SK-N-SH treated with all-trans-retinoic acid at 6 μM for 48 hours (cell line): Measurements from ENCODE around the gene EPS8L1.

ENCODE experiments used
- ATAC-seq: fragments of 200-7000 bp; cut with Tn5 transposase; 3 replicates; pipeline ENCODE4 v1.9.1; 2020; ENCODE audit warnings: mild to moderate bottlenecking, moderate library complexity
- ARNTL ChIP-seq: fragments of 450-650 bp; formaldehyde crosslinking; IDR thresholded peaks from 2 replicates; pipeline ENCODE4 v1.5.0; 2020; ENCODE audit warnings: low read depth, mild to moderate bottlenecking, moderate library complexity, borderline replicate concordance
- BACH2 ChIP-seq: fragments of 250-450 bp; sonication (Bioruptor Pico); IDR thresholded peaks from 2 replicates; pipeline ENCODE4 v1.9.0; 2021; ENCODE audit warnings: mild to moderate bottlenecking, borderline replicate concordance
- CSDC2 ChIP-seq: fragments of 250-450 bp; sonication (Bioruptor Pico); IDR thresholded peaks from 2 replicates; pipeline ENCODE4 v1.5.0; 2020; ENCODE audit warnings: mild to moderate bottlenecking, moderate library complexity
- ESRRG ChIP-seq: fragments of 250-450 bp; sonication (Bioruptor Pico); IDR thresholded peaks from 2 replicates; pipeline ENCODE4 v1.6.1; 2021; ENCODE audit warnings: mild to moderate bottlenecking
- GLIS3 ChIP-seq: fragments of 250-450 bp; sonication (Bioruptor Pico); IDR thresholded peaks from 2 replicates; pipeline ENCODE4 v1.5.0; 2020; ENCODE audit warnings: mild to moderate bottlenecking, moderate library complexity
- ISL1 ChIP-seq: fragments of 250-450 bp; sonication (Bioruptor Pico); IDR thresholded peaks from 2 replicates; pipeline ENCODE4 v2.1.2; 2022; ENCODE audit warnings: mild to moderate bottlenecking, moderate library complexity
- OSR1 ChIP-seq: fragments of 250-450 bp; sonication (Bioruptor Pico); IDR thresholded peaks from 2 replicates; pipeline ENCODE4 v1.8.0; 2022; ENCODE audit warnings: moderate library complexity, mild to moderate bottlenecking, inconsistent platforms
- PPARA ChIP-seq: fragments of 250-450 bp; sonication (Bioruptor Pico); IDR thresholded peaks from 2 replicates; pipeline ENCODE4 v1.5.0; 2020; ENCODE audit warnings: mild to moderate bottlenecking, borderline replicate concordance
- RARB ChIP-seq: fragments of 250-450 bp; sonication (Bioruptor Pico); IDR thresholded peaks from 2 replicates; pipeline ENCODE4 v1.8.0; 2021; ENCODE audit warnings: mild to moderate bottlenecking, moderate library complexity
- SNAI2 ChIP-seq: fragments of 250-450 bp; sonication (Bioruptor Pico); IDR thresholded peaks from 2 replicates; pipeline ENCODE4 v1.5.0; 2020; ENCODE audit warnings: mild to moderate bottlenecking, moderate library complexity
- TCF4 ChIP-seq: fragments of 250-450 bp; sonication (Bioruptor Pico); IDR thresholded peaks from 2 replicates; pipeline ENCODE4 v1.8.0; 2021; ENCODE audit warnings: mild to moderate bottlenecking, moderate library complexity, borderline replicate concordance
- TOX ChIP-seq: fragments of 250-450 bp; sonication (Bioruptor Pico); IDR thresholded peaks from 2 replicates; pipeline ENCODE4 v1.8.0; 2021; ENCODE audit warnings: mild to moderate bottlenecking, moderate library complexity, borderline replicate concordance
- ZC3H10 ChIP-seq: fragments of 250-450 bp; sonication (Bioruptor Pico); IDR thresholded peaks from 2 replicates; pipeline ENCODE4 v1.5.1; 2021; ENCODE audit warnings: mild to moderate bottlenecking, moderate library complexity
- ZFP3 ChIP-seq: fragments of 250-450 bp; sonication (Bioruptor Pico); IDR thresholded peaks from 2 replicates; pipeline ENCODE4 v1.5.0; 2020; ENCODE audit warnings: mild to moderate bottlenecking, moderate library complexity
- ZNF565 ChIP-seq: fragments of 450-650 bp; formaldehyde crosslinking; conservative IDR thresholded peaks from 2 replicates; pipeline ENCODE4 v1.5.0; 2020; ENCODE audit warnings: low read depth, mild to moderate bottlenecking, moderate library complexity
- ZNF70 ChIP-seq: fragments of 450-650 bp; formaldehyde crosslinking; IDR thresholded peaks from 2 replicates; pipeline ENCODE4 v1.5.0; 2020; ENCODE audit warnings: mild to moderate bottlenecking, moderate library complexity
- TF ChIP-seq, protein P1 (sequence below): fragments of 250-450 bp; sonication (Bioruptor Pico); IDR thresholded peaks from 2 replicates; pipeline ENCODE4 v1.8.0; 2020; ENCODE audit warnings: mild to moderate bottlenecking, moderate library complexity, borderline replicate concordance
- TF ChIP-seq, protein P2 (sequence below): fragments of 250-450 bp; sonication (Bioruptor Pico); IDR thresholded peaks from 2 replicates; pipeline ENCODE4 v1.8.0; 2021; ENCODE audit warnings: low read depth, mild to moderate bottlenecking, moderate library complexity, borderline replicate concordance
- TF ChIP-seq, protein P3 (sequence below): fragments of 250-450 bp; sonication (Bioruptor Pico); IDR thresholded peaks from 2 replicates; pipeline ENCODE4 v1.5.1; 2020; ENCODE audit warnings: low read depth, mild to moderate bottlenecking, moderate library complexity
- TF ChIP-seq, protein P4 (sequence below): fragments of 250-450 bp; sonication (Bioruptor Pico); IDR thresholded peaks from 2 replicates; pipeline ENCODE4 v1.5.1; 2021; ENCODE audit warnings: mild to moderate bottlenecking, moderate library complexity

EPS8L1 gene

DNA sequence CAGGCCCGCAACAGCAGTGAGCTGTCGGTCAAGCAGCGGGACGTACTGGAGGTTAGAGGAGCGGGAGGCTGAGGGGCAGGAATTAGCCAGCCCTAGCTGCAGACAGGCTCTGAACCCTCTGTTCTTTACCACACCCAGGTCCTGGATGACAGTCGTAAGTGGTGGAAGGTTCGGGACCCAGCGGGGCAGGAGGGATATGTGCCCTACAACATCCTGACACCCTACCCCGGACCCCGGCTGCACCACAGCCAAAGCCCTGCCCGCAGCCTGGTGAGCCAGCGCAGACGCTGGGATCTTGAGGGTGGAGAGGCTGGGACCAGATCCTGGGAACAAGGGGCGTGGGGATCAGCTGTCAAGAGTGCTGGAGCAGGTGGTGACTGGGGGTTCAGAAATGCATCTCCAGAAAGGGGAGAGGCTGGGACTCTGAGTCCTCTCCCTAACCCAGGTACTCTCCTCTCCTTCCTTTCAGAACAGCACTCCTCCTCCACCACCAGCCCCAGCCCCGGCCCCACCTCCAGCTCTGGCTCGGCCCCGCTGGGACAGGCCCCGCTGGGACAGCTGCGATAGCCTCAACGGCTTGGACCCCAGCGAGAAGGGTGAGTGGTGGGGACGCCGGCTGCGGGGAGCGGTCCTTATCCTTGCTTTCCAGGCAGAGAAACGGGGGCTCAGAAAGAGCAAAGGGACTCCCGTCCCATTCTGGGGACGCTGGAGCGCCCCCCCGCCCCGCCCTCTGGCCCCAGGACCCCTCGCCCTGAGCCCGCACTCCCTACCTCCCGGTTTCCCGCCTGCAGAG is 10.4 kb downstream of the EPS8L1 start:
- TF ChIP-seq ZC3H10 (CRISPR knock-in tag) (no peak), RARB (CRISPR knock-in tag) (no peak), OSR1 (no peak), GLIS3 (no peak), ISL1 (CRISPR knock-in tag) (no peak), TCF4 (no peak), BACH2 (CRISPR knock-in tag) (no peak), ZNF70 (CRISPR knock-in tag) (no peak), ZNF565 (CRISPR knock-in tag) (no peak)
- TF ChIP-seq, protein P1, sequence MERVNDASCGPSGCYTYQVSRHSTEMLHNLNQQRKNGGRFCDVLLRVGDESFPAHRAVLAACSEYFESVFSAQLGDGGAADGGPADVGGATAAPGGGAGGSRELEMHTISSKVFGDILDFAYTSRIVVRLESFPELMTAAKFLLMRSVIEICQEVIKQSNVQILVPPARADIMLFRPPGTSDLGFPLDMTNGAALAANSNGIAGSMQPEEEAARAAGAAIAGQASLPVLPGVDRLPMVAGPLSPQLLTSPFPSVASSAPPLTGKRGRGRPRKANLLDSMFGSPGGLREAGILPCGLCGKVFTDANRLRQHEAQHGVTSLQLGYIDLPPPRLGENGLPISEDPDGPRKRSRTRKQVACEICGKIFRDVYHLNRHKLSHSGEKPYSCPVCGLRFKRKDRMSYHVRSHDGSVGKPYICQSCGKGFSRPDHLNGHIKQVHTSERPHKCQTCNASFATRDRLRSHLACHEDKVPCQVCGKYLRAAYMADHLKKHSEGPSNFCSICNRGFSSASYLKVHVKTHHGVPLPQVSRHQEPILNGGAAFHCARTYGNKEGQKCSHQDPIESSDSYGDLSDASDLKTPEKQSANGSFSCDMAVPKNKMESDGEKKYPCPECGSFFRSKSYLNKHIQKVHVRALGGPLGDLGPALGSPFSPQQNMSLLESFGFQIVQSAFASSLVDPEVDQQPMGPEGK (CRISPR knock-in tag), result no peak
- TF ChIP-seq, all 23 proteins: peak for 0
- no peak for ATAC-seq

DNA sequence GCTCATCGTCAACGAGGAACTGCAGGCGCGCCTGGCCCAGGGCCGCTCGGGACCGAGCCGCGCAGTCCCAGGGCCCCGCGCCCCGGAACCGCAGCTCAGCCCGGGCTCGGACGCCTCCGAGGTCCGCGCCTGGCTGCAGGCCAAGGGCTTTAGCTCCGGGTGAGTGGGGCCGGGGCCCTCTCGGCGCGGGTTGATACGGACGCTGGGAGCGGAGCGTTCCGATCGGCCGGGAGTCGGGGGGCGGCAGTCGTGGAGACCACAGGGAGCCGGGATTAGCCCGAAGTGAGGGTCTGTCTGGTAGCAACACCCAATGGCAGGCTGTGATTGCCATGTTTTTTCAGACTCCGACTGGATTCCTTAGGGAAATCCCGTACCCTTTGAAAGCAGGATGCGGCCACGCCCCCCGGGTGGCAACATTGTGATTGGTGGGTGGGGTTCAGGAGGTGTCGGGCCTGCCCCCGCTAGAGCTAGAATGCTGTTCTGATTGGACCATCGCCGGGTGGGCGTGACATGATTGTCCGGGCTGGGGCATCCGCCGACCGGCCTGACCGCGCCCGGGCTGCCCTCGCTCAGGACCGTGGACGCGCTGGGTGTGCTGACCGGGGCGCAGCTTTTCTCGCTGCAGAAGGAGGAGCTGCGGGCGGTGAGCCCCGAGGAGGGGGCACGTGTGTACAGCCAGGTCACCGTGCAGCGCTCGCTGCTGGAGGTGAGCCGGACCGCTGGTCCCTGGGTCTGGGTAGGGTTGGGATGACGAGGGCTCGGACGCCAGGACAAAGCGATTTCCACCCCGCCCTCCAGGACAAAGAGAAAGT is 11.3 kb downstream of the EPS8L1 start:
- ATAC-seq, result peak; percentile 89
- no peak for TF ChIP-seq BACH2 (CRISPR knock-in tag)
- TF ChIP-seq TCF4, result no peak
- TF ChIP-seq, protein P2, sequence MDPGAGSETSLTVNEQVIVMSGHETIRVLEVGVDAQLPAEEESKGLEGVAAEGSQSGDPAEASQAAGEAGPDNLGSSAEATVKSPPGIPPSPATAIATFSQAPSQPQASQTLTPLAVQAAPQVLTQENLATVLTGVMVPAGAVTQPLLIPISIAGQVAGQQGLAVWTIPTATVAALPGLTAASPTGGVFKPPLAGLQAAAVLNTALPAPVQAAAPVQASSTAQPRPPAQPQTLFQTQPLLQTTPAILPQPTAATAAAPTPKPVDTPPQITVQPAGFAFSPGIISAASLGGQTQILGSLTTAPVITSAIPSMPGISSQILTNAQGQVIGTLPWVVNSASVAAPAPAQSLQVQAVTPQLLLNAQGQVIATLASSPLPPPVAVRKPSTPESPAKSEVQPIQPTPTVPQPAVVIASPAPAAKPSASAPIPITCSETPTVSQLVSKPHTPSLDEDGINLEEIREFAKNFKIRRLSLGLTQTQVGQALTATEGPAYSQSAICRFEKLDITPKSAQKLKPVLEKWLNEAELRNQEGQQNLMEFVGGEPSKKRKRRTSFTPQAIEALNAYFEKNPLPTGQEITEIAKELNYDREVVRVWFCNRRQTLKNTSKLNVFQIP (CRISPR knock-in tag), result no peak
- no peak for TF ChIP-seq ZNF565 (CRISPR knock-in tag)

DNA sequence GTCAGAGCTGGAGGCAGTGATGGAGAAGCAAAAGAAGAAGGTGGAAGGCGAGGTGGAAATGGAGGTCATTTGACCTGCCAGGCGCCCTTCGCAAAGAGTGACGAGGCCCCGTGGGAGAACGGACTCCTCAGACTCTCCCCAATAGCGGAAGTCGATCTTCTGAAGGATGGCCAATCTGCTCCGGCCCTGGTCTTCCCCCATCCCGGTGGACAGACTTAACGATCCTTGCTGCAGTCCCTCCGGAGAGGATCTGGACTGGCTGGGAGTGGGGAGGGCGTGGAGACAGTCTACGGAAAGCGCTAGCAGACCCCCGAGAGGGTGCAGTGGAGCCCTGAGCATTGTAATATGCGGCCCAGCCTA is 11.9 kb downstream of the EPS8L1 start:
- TF ChIP-seq PPARA (CRISPR knock-in tag) (no peak), ISL1 (CRISPR knock-in tag) (no peak), OSR1 (no peak), ZFP3 (CRISPR knock-in tag) (no peak), BACH2 (CRISPR knock-in tag) (no peak), ZNF565 (CRISPR knock-in tag) (no peak), RARB (CRISPR knock-in tag) (no peak), GLIS3 (no peak), ZNF70 (CRISPR knock-in tag) (no peak), ARNTL (no peak)
- TF ChIP-seq, protein P3, sequence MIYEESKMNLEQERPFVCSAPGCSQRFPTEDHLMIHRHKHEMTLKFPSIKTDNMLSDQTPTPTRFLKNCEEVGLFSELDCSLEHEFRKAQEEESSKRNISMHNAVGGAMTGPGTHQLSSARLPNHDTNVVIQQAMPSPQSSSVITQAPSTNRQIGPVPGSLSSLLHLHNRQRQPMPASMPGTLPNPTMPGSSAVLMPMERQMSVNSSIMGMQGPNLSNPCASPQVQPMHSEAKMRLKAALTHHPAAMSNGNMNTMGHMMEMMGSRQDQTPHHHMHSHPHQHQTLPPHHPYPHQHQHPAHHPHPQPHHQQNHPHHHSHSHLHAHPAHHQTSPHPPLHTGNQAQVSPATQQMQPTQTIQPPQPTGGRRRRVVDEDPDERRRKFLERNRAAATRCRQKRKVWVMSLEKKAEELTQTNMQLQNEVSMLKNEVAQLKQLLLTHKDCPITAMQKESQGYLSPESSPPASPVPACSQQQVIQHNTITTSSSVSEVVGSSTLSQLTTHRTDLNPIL (CRISPR knock-in tag), result no peak
- ATAC-seq, result no peak

DNA sequence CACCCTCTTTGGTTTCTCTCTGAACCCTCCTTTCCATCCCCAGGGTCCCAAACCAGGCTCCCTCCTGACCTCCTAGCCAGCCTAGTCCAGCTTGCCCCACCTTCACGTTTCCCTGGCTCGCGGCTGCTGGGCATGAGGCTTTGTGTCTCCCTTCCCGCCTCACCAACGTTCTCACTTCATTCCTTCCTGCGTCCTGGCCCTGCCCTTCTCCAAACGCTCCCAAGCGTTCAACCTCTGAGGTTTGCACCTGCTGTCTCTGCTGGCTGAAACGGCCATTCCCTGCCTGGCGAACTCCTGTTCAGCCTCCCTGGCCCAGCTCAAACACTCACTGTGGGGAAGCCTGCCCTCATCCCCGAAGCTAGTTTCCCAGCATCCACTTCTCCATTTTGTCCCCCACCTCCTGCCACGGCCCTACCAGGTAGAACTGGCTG is 12.4 kb downstream of the EPS8L1 start:
- ATAC-seq, result no peak
- TF ChIP-seq SNAI2 (CRISPR knock-in tag) (no peak), ZC3H10 (CRISPR knock-in tag) (no peak), ZFP3 (CRISPR knock-in tag) (peak; percentile 77), CSDC2 (CRISPR knock-in tag) (no peak), OSR1 (no peak)

DNA sequence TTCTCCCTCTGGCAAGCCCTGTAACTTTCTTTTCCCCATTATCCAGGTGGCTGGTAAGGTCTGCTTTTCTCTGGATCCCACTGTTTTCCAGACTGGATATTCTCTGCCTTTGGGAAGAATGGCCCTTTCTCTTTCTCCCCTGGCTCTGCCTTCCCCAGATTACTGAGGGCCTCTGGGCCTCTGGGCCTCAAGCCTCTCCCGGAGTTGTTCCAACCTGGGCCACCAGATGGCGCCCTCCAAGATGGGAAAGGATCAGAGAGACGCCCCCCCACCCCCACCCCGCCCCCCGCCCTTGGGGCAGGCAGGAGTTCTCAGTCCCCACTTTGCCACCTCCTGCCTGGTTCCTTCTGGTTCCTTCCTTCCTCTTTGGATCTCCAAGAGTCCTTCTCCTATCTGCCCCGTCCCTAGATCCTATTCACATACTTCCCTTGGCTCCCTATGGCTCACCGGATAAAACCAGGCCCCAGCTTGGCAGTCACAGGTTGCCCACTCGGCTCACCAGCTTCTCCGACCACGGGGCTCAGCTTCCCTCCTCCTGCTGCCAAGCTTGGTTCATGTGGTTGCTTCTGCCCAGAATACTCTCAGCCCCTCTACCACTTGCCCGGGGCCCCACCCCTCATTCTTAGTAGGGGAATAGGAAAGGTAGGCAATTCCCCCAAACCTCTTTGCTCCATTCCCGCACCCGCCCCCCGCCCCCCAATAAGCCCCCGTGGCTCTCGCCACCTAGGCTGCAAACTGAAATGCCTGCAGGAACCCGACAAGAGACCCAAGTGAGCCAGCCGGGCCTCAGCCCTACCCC is 13.1 kb downstream of the EPS8L1 start:
- peak; percentile 50 for ATAC-seq
- TF ChIP-seq ZC3H10 (CRISPR knock-in tag), result no peak
- TF ChIP-seq, protein P3 (CRISPR knock-in tag), result no peak
- no peak for TF ChIP-seq TOX
- TF ChIP-seq ISL1 (CRISPR knock-in tag), result no peak
- TF ChIP-seq ESRRG, result no peak
- TF ChIP-seq ZNF70 (CRISPR knock-in tag), result no peak
- TF ChIP-seq OSR1, result no peak
- TF ChIP-seq, protein P4, sequence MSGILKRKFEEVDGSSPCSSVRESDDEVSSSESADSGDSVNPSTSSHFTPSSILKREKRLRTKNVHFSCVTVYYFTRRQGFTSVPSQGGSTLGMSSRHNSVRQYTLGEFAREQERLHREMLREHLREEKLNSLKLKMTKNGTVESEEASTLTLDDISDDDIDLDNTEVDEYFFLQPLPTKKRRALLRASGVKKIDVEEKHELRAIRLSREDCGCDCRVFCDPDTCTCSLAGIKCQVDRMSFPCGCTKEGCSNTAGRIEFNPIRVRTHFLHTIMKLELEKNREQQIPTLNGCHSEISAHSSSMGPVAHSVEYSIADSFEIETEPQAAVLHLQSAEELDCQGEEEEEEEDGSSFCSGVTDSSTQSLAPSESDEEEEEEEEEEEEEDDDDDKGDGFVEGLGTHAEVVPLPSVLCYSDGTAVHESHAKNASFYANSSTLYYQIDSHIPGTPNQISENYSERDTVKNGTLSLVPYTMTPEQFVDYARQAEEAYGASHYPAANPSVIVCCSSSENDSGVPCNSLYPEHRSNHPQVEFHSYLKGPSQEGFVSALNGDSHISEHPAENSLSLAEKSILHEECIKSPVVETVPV (CRISPR knock-in tag), result no peak
- TF ChIP-seq BACH2 (CRISPR knock-in tag), result no peak
